Panc1 (cell line): ENCODE measurements around the gene TTC21B. TPM values are rescaled to one million over a fixed set of nuclear protein-coding genes. Genes with fewer than 3 reads are reported as not detected.

Experiments used
- ATAC-seq: fragments of 200-7000 bp; cut with Tn5 transposase; 2 replicates; pipeline ENCODE4 v1.9.1; 2020; ENCODE audit warnings: mild to moderate bottlenecking, moderate library complexity
- BruUV-seq: library from RNA; stranded (reverse); fragments of 400-500 nt; replicated peaks from 2 replicates; lab custom pipeline; 2021; lab: Mats Ljungman, UMichigan
- CTCF ChIA-PET: fragments of 300-600 bp; sonication (Branson Sonifier 250); formaldehyde crosslinking; loops from one replicate; lab custom pipeline; 2022; ENCODE audit warnings: antibody characterized with exemption; lab: Charles Lee
- POLR2A ChIA-PET: fragments of 300-600 bp; sonication (Branson Sonifier 250); formaldehyde crosslinking; loops from one replicate; lab custom pipeline; 2022; ENCODE audit warnings: antibody characterized with exemption; lab: Charles Lee
- DNase-seq: peaks from one replicate; pipeline ENCODE4 v3.0.0-alpha.2; 2010; ENCODE audit warnings: low read depth, low spot score
- H3K27ac ChIP-seq: 2 replicates; pipeline ENCODE4 v1.5.1; 2011; ENCODE audit warnings: mild to moderate bottlenecking, low read length, inconsistent platforms
- H3K27me3 ChIP-seq: fragments of 200-500 bp; sonication (Bioruptor generic); 2 replicates; pipeline ENCODE4 v1.6.0; 2014; ENCODE audit warnings: low read length, inconsistent platforms; ENCODE audit not compliant: control insufficient read depth, insufficient read depth
- H3K36me3 ChIP-seq: fragments of 200-500 bp; sonication (Bioruptor generic); 2 replicates; pipeline ENCODE4 v1.5.1; 2014; ENCODE audit warnings: inconsistent platforms, mild to moderate bottlenecking, low read length, moderate library complexity; ENCODE audit not compliant: control insufficient read depth, insufficient read depth
- H3K4me1 ChIP-seq: 2 replicates; pipeline ENCODE4 v1.5.1; 2011; ENCODE audit warnings: inconsistent platforms, mild to moderate bottlenecking, low read length, moderate library complexity; ENCODE audit not compliant: control insufficient read depth, insufficient read depth
- H3K4me3 ChIP-seq, 2 experiments: 2 replicates each; pipeline ENCODE4 v1.5.1; 2011 to 2012; ENCODE audit warnings: low read depth in 2 of 2, low read length in 2 of 2, mild to moderate bottlenecking in 2 of 2, inconsistent platforms in 1 of 2, moderate library complexity in 1 of 2
- H3K9me3 ChIP-seq: fragments of 200-500 bp; sonication (Bioruptor generic); 2 replicates; pipeline ENCODE4 v1.5.1; 2014; ENCODE audit warnings: low read depth, mild to moderate bottlenecking, inconsistent platforms, low read length, moderate library complexity; ENCODE audit not compliant: control insufficient read depth, insufficient read depth
- CTCF ChIP-seq: fragments of 450-650 bp; IDR thresholded peaks from 2 replicates; pipeline ENCODE4 v1.5.1; 2017; ENCODE audit warnings: mild to moderate bottlenecking
- POLR2AphosphoS5 ChIP-seq: IDR thresholded peaks from 2 replicates; pipeline ENCODE4 v1.6.1; 2012; ENCODE audit warnings: mild to moderate bottlenecking, low read depth, low read length, moderate library complexity
- REST ChIP-seq, 2 experiments: IDR thresholded peaks; 2 replicates each; pipeline ENCODE4 v1.6.1; 2011 to 2012; ENCODE audit warnings: low read depth in 2 of 2, control low read depth in 1 of 2, low read length in 1 of 2, mild to moderate bottlenecking in 1 of 2, moderate library complexity in 1 of 2; ENCODE audit not compliant: insufficient read depth in 1 of 2
- SIN3A ChIP-seq: IDR thresholded peaks from 2 replicates; pipeline ENCODE4 v1.6.1; 2012; ENCODE audit warnings: low read depth, mild to moderate bottlenecking, low read length, moderate library complexity, borderline replicate concordance; ENCODE audit not compliant: insufficient read depth
- TCF7L2 ChIP-seq: IDR thresholded peaks from 2 replicates; pipeline ENCODE4 v1.6.1; 2011; ENCODE audit warnings: mild to moderate bottlenecking, low read depth, low read length, inconsistent platforms
- in situ Hi-C: cut with HindIII; loops from 2 replicates; pipeline ENCODE4 v1.10.0; 2016; ENCODE audit warnings: low sequenced_read_pairs, low pct_unique_long_range_greater_than_20kb
- intact Hi-C: fragments of 100-400 bp; cut with micrococcal nuclease; formaldehyde crosslinking; loops from one replicate; pipeline ENCODE4 v1.10.0; 2022; ENCODE audit not compliant: unreplicated experiment
- total RNA-seq: library from RNA; stranded (reverse); gene quantifications from one replicate; pipeline ENCODE4 v1.2.1, GENCODE V29; 2021; ENCODE audit not compliant: unreplicated experiment

The TTC21B gene
- total RNA-seq, 1 experiment from 2014 or later = 12.4 TPM

- no peaks in the 10 kb centered on the region; the same call in 1 of the 2 replicates for H3K36me3 ChIP-seq
- intact Hi-C loops = loop anchor here (5.0 kb wide), 1 partner anchor 230 kb away; no protein-coding TSS in a partner anchor
- TF ChIP-seq POLR2AphosphoS5 (no peak), CTCF (no peak), REST (IDR thresholded peaks at IDR 0.05; ENCODE audit: insufficient read depth in 1 of 2, low read depth in 2 of 2, low read length in 1 of 2) (no peak), SIN3A (no peak), TCF7L2 (no peak)
- H3K4me1 ChIP-seq = peaks cover 15% of the 10 kb centered on the region
- no peaks in the 10 kb centered on the region for H3K9me3 ChIP-seq
- no peaks in the 10 kb centered on the region for H3K27me3 ChIP-seq
- no peak overlapping the region for H3K27ac ChIP-seq
- no peak for ATAC-seq
- in situ Hi-C loops = no loop called here
- ChIA-PET CTCF (no interaction called here), POLR2A (no interaction called here)
- no peak overlapping the region for H3K4me3 ChIP-seq
- BruUV-seq = no TSS peak
- no peak for DNase-seq
Observed at GRCh38 chr2:165952085-165952484, 1.5 kb downstream of the TTC21B start.

GRCh38 chr2:165950438-165950837, 3.1 kb downstream of the TTC21B start:
- no peak for ATAC-seq
- H3K4me1 ChIP-seq = peaks cover 15% of the 10 kb centered on the region
- intact Hi-C loops = loop anchor here (5.0 kb wide), 1 partner anchor 232 kb away; no protein-coding TSS in a partner anchor
- H3K27ac ChIP-seq = no peak overlapping the region
- no peaks in the 10 kb centered on the region for H3K27me3 ChIP-seq
- no peak overlapping the region for H3K4me3 ChIP-seq
- POLR2A ChIA-PET = no interaction called here
- in situ Hi-C loops = no loop called here
- CTCF ChIA-PET = no interaction called here
- H3K9me3 ChIP-seq = no peaks in the 10 kb centered on the region
- BruUV-seq = no TSS peak
- TF ChIP-seq REST (IDR thresholded peaks at IDR 0.05; ENCODE audit: insufficient read depth in 1 of 2, low read depth in 2 of 2, low read length in 1 of 2) = no peak
- no peak for TF ChIP-seq POLR2AphosphoS5
- no peak for TF ChIP-seq TCF7L2
- no peak for TF ChIP-seq SIN3A
- no peak for TF ChIP-seq CTCF
- no peaks in the 10 kb centered on the region; the same call in 1 of the 2 replicates for H3K36me3 ChIP-seq
- DNase-seq = no peak
